Measurements from ENCODE around the gene HBZ.
"Not testable (repeated sequence)": the region's sequence is repeated elsewhere in the genome, so short reads cannot be mapped to it uniquely, and the experiment has no call there.

- not testable (repeated sequence) for TF ChIP-seq EZH2 (IDR thresholded peaks at IDR 0.05; ENCODE audit: low read length, unreplicated experiment); CTCF (conservative IDR thresholded peaks at IDR 0.05; ENCODE audit: low read depth, low read length); EZH2phosphoT487 (IDR thresholded peaks at IDR 0.05; ENCODE audit: borderline replicate concordance, low read length)
These were observed 10.7 kb downstream of the HBZ start for GRCh38 chr16:163139-163538.
